EL (cell line): ENCODE data around the gene HSD11B1.
A peak's percentile ranks its signal among the peaks of the same experiment; 100 is the strongest.

Experiments
- DNase-seq: peaks from one replicate; pipeline ENCODE4 v3.0.0-alpha.2; 2016

The HSD11B1 gene

GRCh38 chr1:209704584-209704983 lies at the start of gene HSD11B1:
Gene HSD11B1 (plus strand): TSS chr1:209704846. CDS start chr1:209704943, 97 bp downstream.
- DNase-seq, result peak; percentile 38

- DNase-seq, result no peak
Measured at GRCh38 chr1:209655411-209656231, 49.0 kb upstream of the HSD11B1 start.

- DNase-seq, result no peak
Measured at GRCh38 chr1:209657140-209657879, 47.3 kb upstream of the HSD11B1 start.

- no peak for DNase-seq
Measured at GRCh38 chr1:209657918-209658317, 46.7 kb upstream of the HSD11B1 start.

- no peak for DNase-seq
Measured at GRCh38 chr1:209659909-209660308, 44.7 kb upstream of the HSD11B1 start.

GRCh38 chr1:209661071-209661470 lies 43.6 kb upstream of the HSD11B1 start:
- DNase-seq, result no peak

- DNase-seq, result no peak
Measured at GRCh38 chr1:209662879-209663327, 41.7 kb upstream of the HSD11B1 start.

- DNase-seq, result no peak
Measured at GRCh38 chr1:209667103-209667502, 37.5 kb upstream of the HSD11B1 start.

GRCh38 chr1:209667708-209668107 lies 36.9 kb upstream of the HSD11B1 start:
- no peak for DNase-seq

- no peak for DNase-seq
Measured at GRCh38 chr1:209670441-209671082, 34.1 kb upstream of the HSD11B1 start.

- DNase-seq, result peak; percentile 28
Measured at GRCh38 chr1:209672705-209673630, 31.7 kb upstream of the HSD11B1 start.

GRCh38 chr1:209673631-209674417 lies 30.8 kb upstream of the HSD11B1 start:
- DNase-seq, result no peak

- DNase-seq, result peak; percentile 74
Measured at GRCh38 chr1:209674957-209675564, 29.6 kb upstream of the HSD11B1 start, which contains the start of gene G0S2. Gene G0S2 (plus strand): TSS chr1:209675412. CDS start chr1:209675685, 273 bp downstream.

GRCh38 chr1:209675565-209676154 lies 29.0 kb upstream of the HSD11B1 start:
- peak; percentile 57 for DNase-seq

GRCh38 chr1:209678981-209679539 lies 25.6 kb upstream of the HSD11B1 start:
- DNase-seq, result no peak

- DNase-seq, result no peak
Measured at GRCh38 chr1:209685821-209686220, 18.8 kb upstream of the HSD11B1 start.

GRCh38 chr1:209686322-209686721 lies 18.3 kb upstream of the HSD11B1 start:
- DNase-seq, result no peak

GRCh38 chr1:209688746-209689234 lies 15.9 kb upstream of the HSD11B1 start:
- peak; percentile 62 for DNase-seq

GRCh38 chr1:209689477-209689876 lies 15.2 kb upstream of the HSD11B1 start:
- DNase-seq, result no peak

GRCh38 chr1:209691237-209691636 lies 13.4 kb upstream of the HSD11B1 start:
- DNase-seq, result no peak
